ENCODE measurements around the gene EXOSC3. TPM values are rescaled to one million over a fixed set of nuclear protein-coding genes. Genes with fewer than 3 reads are reported as not detected.
A peak's percentile ranks its signal among the peaks of the same experiment; 100 is the strongest.
"Not testable (repeated sequence)": the region's sequence is repeated elsewhere in the genome, so short reads cannot be mapped to it uniquely, and the experiment has no call there.

Gene EXOSC3
- total and polyA plus RNA-seq, 10 of the 15 experiments (the other 5 are each of a cell fraction or from before 2014, with no cell fraction given): 8.2 to 161 (median 61.4) TPM

GRCh38 chr9:37827483-37828165, 42.8 kb upstream of the EXOSC3 start (continued):
- TF ChIP-seq NFIC (IDR thresholded peaks at IDR 0.05; ENCODE audit: low read depth, low read length) (no peak), MLLT1 (IDR thresholded peaks at IDR 0.05) (no peak)

GRCh38 chr9:37825174-37825573, 40.3 kb upstream of the EXOSC3 start:
- H2AFZ ChIP-seq (ENCODE audit: control insufficient read depth, low read depth, low read length); H3K4me3 ChIP-seq; H3K4me2 ChIP-seq (ENCODE audit: control insufficient read depth, insufficient read depth); in situ Hi-C loops (cut with MboI); CTCF ChIA-PET; BruUV-seq (replicated peaks); H3K36me3 ChIP-seq (ENCODE audit: control insufficient read depth in 2 of 2, insufficient read depth in 2 of 2, low read length in 1 of 2); H4K20me1 ChIP-seq (ENCODE audit: control insufficient read depth, insufficient read depth); RAD21 ChIA-PET (ENCODE audit: unreplicated experiment); H3K4me1 ChIP-seq (ENCODE audit: control insufficient read depth, insufficient read depth, low read length); ATAC-seq; H3K27me3 ChIP-seq (replicated peaks in 1 of 2; ENCODE audit: control insufficient read depth in 2 of 2, insufficient read depth in 2 of 2, low read length in 1 of 2); H3K9me3 ChIP-seq (replicated peaks; ENCODE audit: control insufficient read depth, insufficient read depth, low read length); H3K27ac ChIP-seq (ENCODE audit: control insufficient read depth, insufficient read depth); H3K9ac ChIP-seq (ENCODE audit: control insufficient read depth, insufficient read depth, low read length); intact Hi-C loops (cut with micrococcal nuclease; ENCODE audit: unreplicated experiment); FAIRE-seq; H3K79me2 ChIP-seq (ENCODE audit: control insufficient read depth, insufficient read depth, low read length); DNase-seq (ENCODE audit: low read depth, low spot score): not testable (repeated sequence)
- 100% methylated on average over 2 of the region's 2 CpGs for WGBS (ENCODE audit: insufficient coverage, insufficient replicate concordance, low lambda C conversion rate, missing lambda C conversion rate)
- ChIA-PET POLR2A (interaction anchor here (1.4 kb wide), 1 partner anchor 9 kb away, joined by 4 read pairs; no protein-coding TSS in a partner anchor), SMC1A (ENCODE audit: uncharacterized antibody, unreplicated experiment) (interaction anchor here (1.4 kb wide), 1 partner anchor 30 kb away, joined by 3 read pairs; no protein-coding TSS in a partner anchor)

GRCh38 chr9:37820142-37820541, 35.3 kb upstream of the EXOSC3 start:
- Histone ChIP-seq H3K27ac (ENCODE audit: control insufficient read depth, insufficient read depth) (no peak overlapping the region), H3K79me2 (ENCODE audit: control insufficient read depth, insufficient read depth, low read length) (no peaks in the 10 kb centered on the region), H3K4me3 (no peak overlapping the region), H2AFZ (ENCODE audit: control insufficient read depth, low read depth, low read length) (no peak overlapping the region), H3K4me1 (ENCODE audit: control insufficient read depth, insufficient read depth, low read length) (peaks cover 2% of the 10 kb centered on the region; the same call in 1 of the 2 replicates), H3K4me2 (ENCODE audit: control insufficient read depth, insufficient read depth) (no peak overlapping the region), H3K27me3 (replicated peaks in 1 of 2; ENCODE audit: control insufficient read depth in 2 of 2, insufficient read depth in 2 of 2, low read length in 1 of 2) (no peaks in the 10 kb centered on the region), H4K20me1 (ENCODE audit: control insufficient read depth, insufficient read depth) (no peaks in the 10 kb centered on the region), H3K36me3 (ENCODE audit: control insufficient read depth in 2 of 2, insufficient read depth in 2 of 2, low read length in 1 of 2) (no peaks in the 10 kb centered on the region; a peak in 1 of 4 replicates), H3K9me3 (replicated peaks; ENCODE audit: control insufficient read depth, insufficient read depth, low read length) (no peaks in the 10 kb centered on the region; the same call in 2 of the 3 replicates), H3K9ac (ENCODE audit: control insufficient read depth, insufficient read depth, low read length) (no peak overlapping the region)
- ChIA-PET RAD21 (ENCODE audit: unreplicated experiment) (no interaction called here), POLR2A (no interaction called here), CTCF (interaction anchor here (1.3 kb wide), 2 partner anchors 9 to 14 kb away, joined by 3 to 4 read pairs; no protein-coding TSS in a partner anchor), SMC1A (ENCODE audit: uncharacterized antibody, unreplicated experiment) (interaction anchor here (1.0 to 1.8 kb wide), 2 partner anchors 10 to 14 kb away, joined by 4 to 5 read pairs; no protein-coding TSS in a partner anchor)
- in situ Hi-C loops (cut with MboI): no loop called here
- intact Hi-C loops (cut with micrococcal nuclease; ENCODE audit: unreplicated experiment): no loop called here
- 32% methylated on average over 5 of the region's 5 CpGs for WGBS (ENCODE audit: insufficient coverage, insufficient replicate concordance, low lambda C conversion rate, missing lambda C conversion rate)
- DNase-seq (ENCODE audit: low read depth, low spot score) (no peak), FAIRE-seq (peak; percentile 85), ATAC-seq (peak; percentile 59)
- BruUV-seq (replicated peaks): no TSS peak
- no peak for TF ChIP-seq CUX1 (IDR thresholded peaks at IDR 0.05; ENCODE audit: insufficient replicate concordance, low read depth, low read length)
- TF ChIP-seq ATF3 (IDR thresholded peaks at IDR 0.05; ENCODE audit: borderline replicate concordance, extremely low read depth, low read depth, low read length): no peak
- 0 out of 2 replicates have a peak, but pooled peaks have one; percentile 53 for TF ChIP-seq TCF12 (IDR thresholded peaks at IDR 0.05; ENCODE audit: low read depth, low read length)
- no peak for TF ChIP-seq NRF1 (conservative IDR thresholded peaks at IDR 0.05; ENCODE audit: low read depth, low read length)
